Subcutaneous adipose tissue (tissue), 4 donors: Measurements from ENCODE around the gene SPANXD. TPM values are rescaled to one million over a fixed set of nuclear protein-coding genes. Genes with fewer than 3 reads are reported as not detected.
"Not testable (repeated sequence)": the region's sequence is repeated elsewhere in the genome, so short reads cannot be mapped to it uniquely, and the experiment has no call there.

Experiments
- CTCF ChIP-seq: fragments of 450-650 bp; IDR thresholded peaks from one replicate; pipeline ENCODE4 v1.5.1; 2016; ENCODE audit warnings: low read depth, mild to moderate bottlenecking, control low read depth, antibody characterized with exemption, moderate library complexity
- total RNA-seq, 4 donors: library from RNA; depleted of rRNA; stranded (reverse); fragments of >200 nt; gene quantifications; one replicate each; pipeline ENCODE4 v1.1.0, GENCODE V29; 2016

SPANXD gene
- not detected for total RNA-seq

GRCh38 chrX:141698639-141699038, at the start of gene SPANXD:
TSS of gene SPANXD (minus strand) at chrX:141698739. CDS start at chrX:141698405, 334 bp downstream.
- not testable (repeated sequence) for TF ChIP-seq CTCF

GRCh38 chrX:141742666-141743065, 44.1 kb upstream of the SPANXD start:
- TF ChIP-seq CTCF: no peak

GRCh38 chrX:141736656-141737055, 38.1 kb upstream of the SPANXD start:
- no peak for TF ChIP-seq CTCF

- TF ChIP-seq CTCF: no peak
Measured at GRCh38 chrX:141733371-141733770, 34.8 kb upstream of the SPANXD start.

GRCh38 chrX:141732031-141732430, 33.5 kb upstream of the SPANXD start:
- no peak for TF ChIP-seq CTCF

GRCh38 chrX:141724186-141724585, 25.6 kb upstream of the SPANXD start:
- TF ChIP-seq CTCF: no peak

- TF ChIP-seq CTCF: no peak
Measured at GRCh38 chrX:141714680-141715079, 16.1 kb upstream of the SPANXD start.

GRCh38 chrX:141701072-141701471, 2.5 kb upstream of the SPANXD start:
- no peak for TF ChIP-seq CTCF
